ENCODE results near the gene COL18A1.

COL18A1 gene

DNA sequence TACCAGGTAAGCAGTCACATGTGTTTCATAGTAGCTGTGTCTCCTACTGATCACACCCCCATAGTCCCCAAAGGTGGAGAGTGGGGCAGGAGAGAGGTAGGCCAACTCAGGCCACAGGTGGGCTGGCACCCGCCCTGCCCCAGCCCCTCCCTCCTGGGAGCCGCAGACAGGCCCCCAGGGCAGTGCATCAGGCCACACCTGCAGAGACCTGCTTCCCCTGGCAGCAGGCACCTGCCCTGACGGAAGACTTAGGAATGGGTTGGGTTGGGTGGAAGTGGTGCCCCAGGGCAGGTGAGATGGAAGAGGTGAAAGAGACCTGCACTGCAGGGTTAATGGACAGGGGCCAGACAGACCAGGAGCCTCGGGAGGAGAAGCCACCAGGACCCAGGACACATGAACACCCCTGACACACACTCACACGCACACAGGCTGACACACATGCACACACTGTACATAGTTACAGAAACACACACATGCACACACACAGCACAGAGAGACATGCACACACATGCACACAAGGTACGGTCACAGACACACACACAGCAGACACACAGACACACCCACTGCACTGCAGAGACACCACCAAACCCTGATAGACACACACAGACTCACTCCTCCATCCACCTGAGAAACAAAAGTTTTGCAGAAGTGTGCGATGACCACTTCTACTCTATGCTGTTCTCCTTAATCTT is 1.7 kb upstream of the COL18A1 start:
- no peak for DNase-seq

DNA sequence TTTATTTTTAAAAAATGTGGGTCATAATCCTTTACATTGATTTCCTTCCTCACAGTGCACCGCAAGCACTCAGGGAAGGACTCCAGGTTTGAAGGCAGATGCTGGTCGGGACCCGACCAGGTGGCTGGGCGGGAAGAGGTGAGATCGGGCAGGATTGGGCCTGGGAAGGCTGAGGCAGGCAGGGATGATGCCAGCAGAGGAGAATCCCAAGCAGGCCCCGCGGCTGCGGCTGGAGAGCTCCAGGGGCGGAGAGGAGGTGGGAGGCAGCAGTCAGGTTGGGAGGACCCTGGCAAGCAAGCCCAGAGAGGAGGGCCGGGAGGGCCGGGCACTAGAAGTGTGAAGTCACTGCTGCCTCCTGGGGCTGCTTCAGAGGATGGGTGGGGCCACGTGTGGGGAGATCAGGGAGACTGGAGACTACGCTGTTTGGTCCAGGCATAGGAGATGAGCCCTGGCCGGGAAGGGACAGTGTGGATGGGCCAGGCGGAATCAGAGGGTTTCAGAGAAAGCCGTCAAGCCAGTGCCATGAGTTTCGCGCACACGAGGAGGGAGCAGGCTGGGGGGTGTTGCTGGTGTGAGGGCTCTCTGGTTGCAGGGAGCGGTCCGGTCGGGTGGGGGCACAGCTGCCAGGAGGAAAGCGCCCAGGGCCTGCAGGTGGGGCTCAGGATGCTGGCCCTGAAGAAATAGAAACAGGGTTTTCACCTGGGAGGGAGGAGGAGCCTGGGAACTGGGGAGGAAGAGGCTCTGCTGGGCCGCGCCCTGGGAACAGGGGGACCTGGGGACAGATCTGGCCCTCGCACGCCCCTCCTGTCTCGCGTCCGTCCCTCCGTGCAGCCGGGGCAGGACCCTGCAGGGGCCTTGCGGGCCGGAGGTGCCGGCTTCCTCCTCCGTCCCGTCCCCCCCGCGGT is 888 bp upstream of the COL18A1 start:
- DNase-seq = peak; percentile 32

DNA sequence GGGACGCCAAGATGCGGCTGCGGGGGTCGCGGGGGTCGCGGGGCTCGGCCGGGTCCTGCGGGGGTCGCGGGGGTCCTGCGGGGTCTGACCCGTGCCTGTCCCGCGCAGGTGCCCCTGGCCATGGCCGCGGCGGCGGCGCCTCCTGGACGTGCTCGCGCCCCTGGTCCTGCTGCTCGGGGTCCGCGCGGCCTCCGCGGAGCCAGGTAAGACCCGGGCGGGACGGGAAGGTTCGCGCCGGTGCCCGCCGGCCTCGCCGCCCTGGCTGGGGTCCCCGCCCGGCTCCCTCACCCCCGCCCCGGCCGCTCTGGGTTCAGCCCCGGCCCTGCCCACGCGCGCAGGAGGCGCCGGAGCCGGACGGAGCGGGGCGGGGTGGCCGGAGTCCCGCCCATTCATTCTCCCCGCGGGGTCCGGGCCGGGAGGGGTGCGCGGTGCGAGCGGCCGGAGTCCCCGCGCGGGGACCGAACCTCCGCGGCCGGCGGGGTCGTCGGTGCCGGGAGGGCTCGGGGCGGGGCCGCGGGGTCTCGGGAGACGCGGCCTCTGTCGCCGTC is 380 bp downstream of the COL18A1 start:
- DNase-seq = no peak

DNA sequence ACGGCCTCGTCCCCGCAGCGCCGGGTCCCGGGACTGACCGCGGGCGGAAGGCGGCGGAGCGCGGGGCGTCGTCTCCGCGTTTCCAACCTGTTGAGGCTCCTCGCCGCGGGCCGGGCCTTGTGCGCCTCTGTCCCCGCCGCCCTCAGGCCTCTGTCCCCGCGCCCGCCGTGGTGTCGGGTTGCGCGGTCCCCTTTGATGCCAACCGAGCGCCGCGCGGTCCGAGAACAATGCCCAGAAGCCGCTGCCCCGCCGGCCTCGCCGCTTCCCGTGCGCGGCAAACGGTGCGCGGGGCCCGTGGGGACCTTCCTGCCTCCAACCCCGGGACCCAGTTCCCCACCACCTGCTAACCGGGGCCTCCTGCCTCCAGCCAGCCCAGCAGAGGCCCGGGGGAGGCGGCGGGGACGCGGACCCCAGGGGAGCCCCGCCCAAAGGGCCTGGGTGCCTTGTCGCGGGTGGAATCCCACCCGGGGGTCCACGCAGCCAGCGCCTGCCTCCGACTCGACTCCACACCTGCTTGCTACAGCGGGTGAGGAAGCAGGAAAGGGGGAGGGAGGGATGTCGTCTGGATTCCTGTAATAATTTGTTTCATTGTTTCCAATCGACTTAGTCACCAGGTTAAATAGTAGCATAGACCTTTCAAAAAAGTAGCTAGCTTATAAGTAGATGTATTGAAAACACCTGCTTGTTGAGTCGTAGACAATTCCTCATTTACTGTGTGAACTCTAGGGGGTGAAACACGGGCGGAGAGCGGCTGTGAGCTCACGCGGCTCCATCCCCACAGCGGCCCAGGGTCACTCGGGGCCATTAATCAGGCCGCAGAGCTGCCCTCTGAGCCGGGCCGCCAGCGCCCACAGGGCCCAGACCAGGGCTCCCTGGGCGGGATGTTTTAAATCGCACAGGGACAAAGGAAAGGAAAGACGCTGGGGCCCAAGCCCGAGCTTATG is 1.1 kb downstream of the COL18A1 start:
- DNase-seq = peak; percentile 15

DNA sequence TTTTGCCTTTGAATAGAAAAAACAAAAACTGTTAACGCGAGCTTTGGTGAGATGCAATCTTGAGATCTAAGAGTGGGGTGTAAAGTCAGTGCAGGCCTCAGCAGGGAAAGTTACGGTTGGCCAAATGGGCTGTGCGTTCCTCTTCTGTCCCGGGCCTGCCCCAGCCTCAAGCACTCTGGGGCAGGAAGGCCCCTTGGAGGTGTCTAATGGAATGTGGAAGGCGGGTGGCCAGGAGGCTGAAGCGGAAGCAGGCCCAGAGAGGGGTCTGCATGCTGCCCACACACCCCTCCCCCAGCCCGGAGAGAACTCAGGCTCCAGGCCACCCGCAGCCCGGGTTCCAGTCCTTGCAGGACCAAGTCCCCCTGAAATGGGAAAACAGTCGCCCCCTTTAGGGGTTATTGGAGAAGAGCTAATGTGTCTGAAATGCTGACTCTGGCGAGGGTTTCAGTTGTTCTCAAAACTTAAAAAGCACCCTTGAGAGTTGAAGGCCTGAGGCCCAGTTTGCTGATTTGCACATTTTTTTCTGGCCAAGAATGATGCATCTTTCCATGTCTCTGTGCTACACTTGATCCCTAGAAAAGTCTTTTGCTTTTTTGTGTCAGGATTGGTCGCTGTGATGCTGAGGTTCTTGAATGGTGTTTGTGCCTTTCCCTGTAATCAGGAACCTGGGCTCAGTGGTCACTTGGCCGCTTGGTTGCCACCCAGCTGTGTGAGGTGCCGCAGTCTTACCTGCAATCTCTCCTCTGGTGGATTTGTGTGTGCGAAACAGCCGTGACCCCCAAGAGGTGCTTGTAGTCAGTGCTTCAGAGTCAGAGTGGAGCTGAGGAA is 2.0 kb downstream of the COL18A1 start:
- no peak for DNase-seq

DNA sequence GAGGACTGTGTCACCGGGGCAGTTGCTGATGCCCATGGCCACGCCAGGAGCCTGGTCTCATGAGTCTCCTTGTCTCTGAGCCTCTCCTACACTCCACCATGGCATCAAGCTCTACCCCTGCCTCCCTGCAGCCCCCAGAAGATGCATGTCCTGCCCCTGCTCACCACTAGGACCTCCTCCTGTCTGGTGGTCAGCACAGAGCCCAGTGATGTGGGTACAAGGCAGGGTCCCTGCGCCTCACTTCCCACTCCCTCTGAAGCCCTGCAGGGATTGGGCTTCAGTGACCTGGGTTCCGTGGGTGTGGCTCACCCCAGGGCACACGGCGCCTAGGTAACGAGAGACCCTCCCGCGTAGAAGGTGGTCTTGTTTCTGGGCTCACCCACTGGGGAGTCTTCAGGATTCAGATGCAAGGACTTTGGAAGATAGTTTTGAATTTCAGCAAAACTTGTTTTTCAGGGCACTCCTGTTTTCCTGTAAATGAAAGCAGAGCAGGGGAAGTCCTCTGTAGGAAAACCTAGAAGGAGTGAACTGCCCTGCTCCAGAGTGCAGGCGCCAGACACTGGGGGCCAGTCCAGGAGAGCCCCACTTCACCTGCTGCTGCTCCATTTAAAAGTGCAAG is 2.8 kb downstream of the COL18A1 start:
- DNase-seq = no peak

DNA sequence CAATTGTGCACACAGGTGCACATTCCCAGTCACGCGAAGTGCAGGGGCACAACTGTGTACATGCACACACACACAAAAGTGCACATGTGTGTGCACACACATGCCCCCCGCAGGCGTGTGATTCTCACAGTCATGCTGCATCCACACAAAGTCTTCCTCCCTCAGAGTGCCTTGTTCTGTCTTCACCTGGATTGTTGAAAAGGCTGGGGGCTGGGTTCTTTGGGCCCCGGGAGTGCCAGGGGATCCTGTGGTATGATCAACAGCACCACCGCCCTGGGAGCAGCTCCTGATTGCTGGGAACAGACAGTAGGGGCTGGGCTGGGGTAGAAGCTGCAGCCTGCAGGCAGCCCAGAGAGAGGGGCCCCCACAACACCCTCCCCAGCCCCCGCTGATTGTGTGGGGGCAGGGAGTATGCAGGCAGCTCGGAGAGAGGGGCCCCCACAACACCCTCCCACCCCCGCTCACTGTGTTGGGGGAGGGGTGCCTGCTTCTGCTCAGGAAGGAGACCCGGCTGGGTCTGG is 3.4 kb downstream of the COL18A1 start:
- no peak for DNase-seq

DNA sequence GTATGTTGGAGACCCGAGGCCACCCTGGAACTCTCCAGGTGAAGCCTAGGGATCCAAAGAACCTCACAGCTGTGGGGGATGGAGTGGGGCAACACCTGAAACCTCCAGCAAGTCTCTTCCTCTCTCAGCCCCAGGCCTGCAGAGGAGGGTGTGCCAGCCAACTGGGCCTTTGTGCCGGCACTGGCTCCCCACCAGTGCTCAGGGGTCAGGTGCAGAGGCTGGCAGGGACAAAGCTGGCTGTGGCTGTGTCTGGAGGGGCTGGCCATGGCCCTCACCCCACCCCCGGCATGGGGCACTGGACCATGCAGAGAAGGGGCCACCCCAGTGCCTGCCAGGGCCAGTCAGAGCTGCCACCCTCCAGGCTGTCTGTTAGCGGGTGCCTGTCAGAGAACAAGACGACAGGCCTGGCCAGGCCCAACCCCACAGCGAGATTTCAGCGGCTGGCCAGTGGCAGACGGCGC is 3.9 kb downstream of the COL18A1 start:
- DNase-seq = no peak

DNA sequence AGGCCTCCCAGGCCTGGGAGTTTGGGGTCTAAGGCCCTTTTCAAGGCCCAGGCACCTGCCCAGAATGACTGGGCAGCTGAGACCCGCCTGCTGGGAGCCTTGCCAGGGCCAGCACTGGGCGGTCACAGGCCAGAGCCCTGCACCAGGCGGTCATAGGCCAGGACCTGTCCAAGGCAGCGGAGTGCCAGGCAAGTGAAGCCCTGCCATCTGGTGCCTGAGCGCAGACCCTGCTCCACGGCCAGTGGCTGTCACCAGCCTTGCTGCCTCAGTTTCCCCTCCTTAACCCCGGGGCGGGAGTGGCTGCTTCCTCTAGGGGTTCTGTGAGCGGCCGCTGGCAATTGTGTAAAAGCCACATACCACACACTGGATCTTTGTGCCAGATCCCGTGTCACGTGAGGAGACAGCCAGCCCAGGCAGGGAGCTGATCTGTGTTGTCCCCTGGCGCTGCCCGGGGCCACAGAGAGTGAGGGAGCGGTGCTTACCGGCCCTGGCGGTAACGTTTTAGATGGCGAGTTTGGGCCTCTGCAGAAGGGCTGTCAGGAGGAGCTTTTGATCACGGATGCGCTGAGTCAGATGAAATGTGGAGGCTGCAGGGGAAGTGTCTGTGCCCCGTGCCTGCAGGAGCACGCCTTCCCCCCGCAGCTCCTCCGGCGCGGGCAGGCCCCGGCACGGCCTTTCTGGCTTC is 4.6 kb downstream of the COL18A1 start:
- DNase-seq = no peak

DNA sequence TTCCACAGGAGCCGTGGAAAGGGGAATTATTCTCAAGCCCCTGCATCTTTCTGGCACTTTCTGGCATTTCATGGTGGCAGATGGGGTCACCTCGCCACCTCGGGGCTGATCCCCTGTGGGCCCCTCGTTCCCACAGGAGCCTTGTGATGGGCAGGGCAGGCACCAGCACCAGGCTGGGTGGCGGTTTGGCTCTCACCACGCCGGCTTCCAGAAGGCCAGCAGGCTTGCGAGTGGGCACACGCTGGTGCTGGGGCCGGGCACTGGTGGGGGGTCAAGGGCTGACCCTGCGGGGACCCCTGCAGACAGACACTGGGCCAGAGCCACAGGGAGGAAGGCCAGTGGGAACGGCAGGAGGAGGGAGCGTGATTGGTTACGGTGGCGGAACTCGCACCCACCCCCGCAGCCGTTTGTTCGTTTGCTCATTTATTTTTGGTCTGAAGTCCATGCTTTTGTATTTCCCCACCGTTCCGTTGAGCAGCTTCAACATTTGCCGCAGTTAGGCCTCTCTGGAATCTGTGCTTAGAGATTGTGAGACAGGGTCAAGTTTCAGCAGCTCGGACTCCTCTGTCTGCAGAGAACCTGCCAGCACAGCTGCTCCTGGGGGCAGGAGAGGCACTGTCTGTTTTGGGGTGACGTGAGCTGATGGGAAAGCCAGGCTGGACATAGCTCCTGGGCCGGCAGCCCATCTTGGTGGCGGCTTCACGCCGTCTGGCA is 5.3 kb downstream of the COL18A1 start:
- DNase-seq = no peak

DNA sequence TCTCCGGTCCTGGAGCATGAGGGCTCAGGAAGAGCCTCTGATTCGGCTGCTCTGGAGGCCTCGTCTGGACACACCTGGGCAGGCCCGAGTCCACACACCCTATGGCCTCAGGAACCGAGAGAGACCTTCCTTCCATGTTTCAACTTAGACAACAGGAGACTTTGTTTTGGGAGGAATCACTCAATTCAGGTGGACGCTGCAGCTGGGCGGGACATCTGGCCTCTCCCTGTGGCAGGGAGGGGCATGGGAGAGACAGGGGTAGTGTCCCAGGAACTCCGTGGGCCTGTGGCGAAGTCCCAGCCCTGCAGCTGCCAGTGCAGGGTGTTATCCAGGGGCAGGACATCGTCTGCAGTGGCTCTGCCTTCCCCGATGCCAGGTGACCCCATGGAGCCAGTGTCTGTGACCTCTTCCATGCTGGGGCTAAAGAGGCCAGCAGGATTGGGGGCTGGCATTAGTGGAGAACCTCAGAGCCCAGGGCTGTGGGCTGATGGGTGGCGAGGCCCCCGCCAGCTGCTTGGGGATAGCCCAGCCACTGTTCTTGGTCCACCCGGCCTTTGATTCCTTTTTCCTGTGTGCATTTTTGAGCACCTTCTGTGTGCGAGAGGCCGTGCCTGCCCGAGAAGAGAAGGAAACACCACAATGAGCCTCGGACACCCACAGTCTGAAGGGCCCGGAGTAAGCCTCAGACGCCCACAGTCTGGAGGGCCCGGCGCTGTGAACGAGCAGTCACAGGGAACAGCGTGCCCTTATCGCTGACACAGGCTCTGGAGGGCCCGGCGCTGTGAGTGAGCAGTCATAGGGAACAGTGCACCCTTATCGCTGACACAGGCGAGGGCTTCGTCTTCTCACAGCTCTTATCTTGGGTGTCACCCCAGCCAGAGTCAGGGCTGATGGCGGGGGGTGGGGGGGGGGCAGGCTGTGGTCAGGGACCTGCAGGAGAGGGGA is 6.2 kb downstream of the COL18A1 start:
- no peak for DNase-seq

DNA sequence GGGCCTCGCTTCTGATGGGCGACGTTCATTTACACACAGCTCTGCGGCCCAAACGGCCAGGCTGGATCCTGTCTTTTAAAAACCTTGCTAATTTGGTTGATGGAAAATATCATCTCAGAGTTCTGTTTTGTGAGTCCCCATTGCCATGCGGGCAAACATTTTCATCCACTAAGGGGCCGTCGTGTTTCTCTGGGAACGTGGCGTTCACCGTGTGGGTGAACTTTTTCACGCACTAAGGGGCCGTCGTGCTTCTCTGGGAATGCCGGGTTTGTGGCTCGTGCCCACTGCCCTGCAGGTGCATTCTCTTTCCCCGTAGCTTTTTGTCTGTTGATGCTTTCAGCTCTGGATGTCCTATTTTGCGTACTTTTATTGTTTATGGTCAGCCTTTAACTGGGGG is 6.8 kb downstream of the COL18A1 start:
- DNase-seq = no peak

DNA sequence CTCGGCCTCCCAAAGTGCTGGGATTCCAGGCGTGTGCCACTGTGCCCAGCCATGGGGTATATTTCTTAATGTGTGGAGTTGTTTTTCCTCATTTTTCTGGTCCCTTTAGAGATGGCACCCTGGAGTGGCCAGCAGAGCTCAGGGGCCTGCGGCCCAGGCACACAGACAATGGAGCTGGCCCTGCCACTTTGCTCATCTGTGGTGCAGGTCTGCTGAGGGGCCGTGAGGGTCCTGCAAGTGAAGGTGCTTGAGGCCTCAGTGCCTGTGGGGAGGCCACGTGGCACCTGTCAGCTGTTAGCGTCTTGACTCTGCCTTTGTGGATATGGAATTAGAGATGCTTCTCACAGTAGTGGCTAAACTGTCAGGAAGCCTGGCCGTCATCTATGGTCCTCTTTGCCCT is 7.5 kb downstream of the COL18A1 start:
- DNase-seq = no peak

DNA sequence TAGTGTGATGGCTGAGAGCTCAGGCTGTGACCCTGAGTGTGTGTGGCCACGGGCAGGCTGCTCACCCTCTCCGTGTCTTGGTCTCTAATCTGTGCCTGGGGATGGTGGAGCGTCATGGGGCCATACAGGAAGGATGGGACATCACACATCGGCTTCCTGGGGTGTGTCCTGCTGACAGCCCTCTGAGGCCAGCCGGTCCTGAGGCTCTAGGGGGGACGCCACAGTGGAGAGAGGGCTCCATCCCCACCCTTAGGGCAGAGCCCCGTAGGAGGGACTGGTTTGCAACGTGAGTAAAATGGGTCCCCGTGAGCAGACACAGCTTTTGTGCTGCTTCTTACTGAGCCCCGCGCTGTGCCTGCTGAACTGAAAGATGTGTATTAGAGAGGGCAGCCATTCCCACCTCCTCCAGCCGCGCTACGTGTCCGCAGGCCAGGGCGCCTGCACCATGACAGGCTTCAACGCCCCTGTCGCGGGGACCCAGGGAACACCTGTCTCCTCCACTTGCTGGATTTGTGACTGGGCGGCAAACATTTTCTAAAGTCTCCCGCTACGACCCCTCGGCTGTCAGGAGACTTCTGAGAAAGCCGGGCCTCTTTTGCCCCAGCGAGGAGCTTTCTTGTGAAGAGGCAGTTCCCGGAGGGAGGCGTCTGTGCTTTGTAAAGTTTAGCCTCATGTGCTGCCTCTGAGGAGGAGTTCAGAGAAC is 8.1 kb downstream of the COL18A1 start:
- no peak for DNase-seq

DNA sequence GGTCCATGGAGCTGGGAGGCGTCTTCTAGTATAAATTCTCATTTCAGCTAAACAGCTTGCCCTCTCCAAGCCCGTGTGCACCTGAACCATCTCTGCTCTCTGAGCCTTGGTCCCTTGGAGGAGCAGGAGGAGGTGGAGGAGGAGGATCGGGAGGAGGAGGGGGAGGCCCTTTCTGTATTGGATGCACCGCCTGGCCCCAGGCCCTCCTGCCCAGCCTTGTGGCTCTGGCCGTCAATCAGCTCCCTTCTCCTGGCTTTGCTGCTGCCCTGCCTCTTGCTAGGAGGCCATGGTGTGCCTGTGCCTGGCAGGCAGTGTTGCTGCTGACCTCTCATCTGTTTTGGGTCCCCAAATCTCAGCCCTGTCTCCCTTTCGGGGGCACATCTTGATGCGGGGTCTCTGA is 9.0 kb downstream of the COL18A1 start:
- no peak for DNase-seq

DNA sequence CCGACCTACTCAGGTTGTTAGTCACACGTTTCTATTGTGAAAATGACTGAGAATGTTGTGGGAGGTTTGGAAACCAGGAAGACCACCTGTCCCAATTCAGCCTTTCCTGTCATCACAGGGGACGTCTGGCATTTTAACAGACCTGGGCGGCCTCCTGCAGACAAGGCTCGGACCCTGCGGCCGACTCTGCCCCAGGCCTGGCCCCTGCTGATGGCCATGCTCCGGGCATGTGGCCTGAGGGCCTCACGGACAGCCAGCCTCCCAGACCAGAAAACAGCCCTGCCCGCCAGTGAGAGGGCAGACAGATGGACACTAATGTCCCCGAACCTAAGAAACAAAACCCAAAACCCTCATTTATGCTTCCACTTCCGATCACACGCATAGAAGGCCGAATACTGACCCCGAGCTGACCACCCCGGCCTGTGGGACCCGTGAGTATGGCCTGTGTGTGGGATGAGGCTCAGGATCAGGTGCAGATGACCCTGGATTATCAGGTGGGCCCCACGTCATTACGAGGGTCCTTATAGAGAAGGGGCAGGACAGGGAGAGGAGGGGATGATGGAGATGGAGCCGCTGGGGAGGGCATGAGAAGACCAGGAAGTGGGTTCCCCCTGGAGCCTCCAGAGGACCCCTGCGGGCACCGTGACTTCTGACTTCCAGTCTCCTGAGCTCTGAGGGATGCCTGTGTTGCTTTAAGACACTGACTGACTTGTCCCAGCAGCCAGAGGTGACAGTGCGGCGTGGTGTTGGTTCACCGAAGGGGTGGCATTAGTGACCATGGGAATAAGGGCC is 9.6 kb downstream of the COL18A1 start:
- DNase-seq = no peak

All from DMS79 treated with DMSO at 0.1 percent for 48 hours (cell line).